Skin epidermis (tissue), 12 donors: ENCODE measurements around the gene ATG9A.

Experiments
- H3K27ac ChIP-seq, 21 experiments: fragments of 200-600 bp; sonication (generic) in 11 of 21; one replicate each; pipeline ENCODE4 v1.5.0; 2020; ENCODE audit warnings: mild to moderate bottlenecking in 3 of 21, inconsistent platforms in 2 of 21, moderate library complexity in 2 of 21
- H3K4me3 ChIP-seq, 7 experiments: fragments of 200-600 bp; sonication (generic) in 2 of 7; one replicate each; pipeline ENCODE4 v1.5.0; 2020; ENCODE audit warnings: inconsistent platforms in 2 of 7, mild to moderate bottlenecking in 2 of 7, moderate library complexity in 1 of 7

The ATG9A gene

DNA sequence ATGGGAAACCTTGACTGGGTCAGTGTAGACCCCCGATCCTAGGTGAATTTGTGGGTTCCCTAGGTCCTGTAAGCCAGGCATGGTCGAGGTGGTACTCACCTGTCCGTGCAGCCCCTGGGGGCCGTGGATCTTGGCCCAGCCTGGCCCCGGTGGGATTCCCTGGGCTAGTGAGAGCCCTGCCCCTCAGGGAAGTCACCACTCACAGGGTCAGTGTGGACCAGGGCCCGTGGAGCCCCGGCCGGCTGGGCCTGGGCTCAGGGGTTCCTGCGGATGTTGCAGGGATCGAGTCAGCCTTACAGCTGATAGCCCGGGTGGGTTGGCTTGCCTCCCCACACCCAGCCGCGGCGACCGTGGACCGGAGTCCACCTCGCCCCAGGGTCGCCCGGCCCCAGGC lies 528 bp downstream of the ATG9A start:
- peak overlapping the region; percentile 60 to 87 (median 75) for H3K4me3 ChIP-seq
- peak overlapping the region; percentile 73 to 96 (median 95) for H3K27ac ChIP-seq

DNA sequence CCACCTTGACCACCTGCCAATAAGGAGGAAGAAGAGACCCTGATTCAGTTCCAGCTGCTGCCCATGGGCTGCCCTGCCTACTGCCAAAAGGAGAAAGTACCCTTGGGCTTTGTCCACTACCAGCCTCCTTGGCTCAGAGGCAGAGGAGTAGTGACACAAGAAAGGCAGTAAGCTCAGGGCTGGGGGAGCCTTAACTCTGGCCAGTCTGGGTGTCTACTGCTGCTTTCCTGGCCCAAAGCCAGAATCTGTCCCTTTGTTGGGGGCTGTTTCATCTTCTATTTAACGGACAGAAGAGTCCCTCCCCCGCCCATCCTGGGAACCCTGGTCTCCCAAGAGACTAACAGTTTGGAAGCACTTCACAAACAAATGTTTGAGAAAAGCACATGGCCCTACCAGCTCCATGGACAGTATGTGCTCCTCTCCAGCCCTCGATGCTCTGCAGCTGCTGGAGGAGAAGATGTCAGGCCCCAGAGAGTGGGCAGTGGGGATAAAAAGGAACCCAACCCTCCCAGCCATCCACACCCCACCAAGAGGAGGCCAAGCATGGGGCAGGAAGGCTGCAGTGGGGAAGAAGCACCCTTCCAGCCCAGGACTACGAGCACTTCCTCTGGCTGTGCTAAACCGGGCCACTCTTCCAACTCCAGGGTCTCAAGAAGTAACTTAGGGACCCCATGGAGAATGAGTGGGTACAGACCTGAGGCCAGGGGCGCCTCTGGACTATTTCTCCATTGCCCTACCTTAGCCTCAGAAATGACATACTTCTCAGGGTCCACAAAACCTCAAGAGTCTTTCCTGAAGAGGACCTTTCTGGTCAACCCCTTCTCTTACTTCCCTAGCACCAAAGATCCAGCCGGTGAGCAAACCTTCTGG lies 1.2 kb downstream of the ATG9A start:
- H3K4me3 ChIP-seq = peak overlapping the region; percentile 60 to 87 (median 75)
- peak overlapping the region in 19 of 21 experiments; percentile 86 to 96 (median 95) for H3K27ac ChIP-seq

DNA sequence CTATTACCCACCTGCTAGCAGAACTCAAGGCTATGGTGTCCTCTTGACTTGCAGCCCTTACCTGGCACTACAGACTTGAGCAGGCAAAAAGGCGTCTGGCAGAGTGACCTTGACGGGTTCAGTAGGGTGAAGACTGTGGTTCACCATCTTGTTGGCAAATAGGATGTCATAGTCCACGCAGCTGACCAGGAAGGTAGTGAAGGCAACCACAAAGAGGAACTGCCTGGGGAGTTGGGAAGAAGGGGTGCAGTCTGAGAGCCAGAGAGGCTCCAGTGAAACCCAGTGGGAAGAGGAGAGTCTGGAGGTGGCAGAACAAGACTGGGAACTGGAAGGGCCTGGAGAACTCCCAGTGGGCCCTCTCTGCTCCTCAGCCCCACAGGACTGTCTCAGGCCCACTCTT lies 4.1 kb downstream of the ATG9A start:
- Histone ChIP-seq H3K4me3 (no peak overlapping the region), H3K27ac (no peak overlapping the region)

DNA sequence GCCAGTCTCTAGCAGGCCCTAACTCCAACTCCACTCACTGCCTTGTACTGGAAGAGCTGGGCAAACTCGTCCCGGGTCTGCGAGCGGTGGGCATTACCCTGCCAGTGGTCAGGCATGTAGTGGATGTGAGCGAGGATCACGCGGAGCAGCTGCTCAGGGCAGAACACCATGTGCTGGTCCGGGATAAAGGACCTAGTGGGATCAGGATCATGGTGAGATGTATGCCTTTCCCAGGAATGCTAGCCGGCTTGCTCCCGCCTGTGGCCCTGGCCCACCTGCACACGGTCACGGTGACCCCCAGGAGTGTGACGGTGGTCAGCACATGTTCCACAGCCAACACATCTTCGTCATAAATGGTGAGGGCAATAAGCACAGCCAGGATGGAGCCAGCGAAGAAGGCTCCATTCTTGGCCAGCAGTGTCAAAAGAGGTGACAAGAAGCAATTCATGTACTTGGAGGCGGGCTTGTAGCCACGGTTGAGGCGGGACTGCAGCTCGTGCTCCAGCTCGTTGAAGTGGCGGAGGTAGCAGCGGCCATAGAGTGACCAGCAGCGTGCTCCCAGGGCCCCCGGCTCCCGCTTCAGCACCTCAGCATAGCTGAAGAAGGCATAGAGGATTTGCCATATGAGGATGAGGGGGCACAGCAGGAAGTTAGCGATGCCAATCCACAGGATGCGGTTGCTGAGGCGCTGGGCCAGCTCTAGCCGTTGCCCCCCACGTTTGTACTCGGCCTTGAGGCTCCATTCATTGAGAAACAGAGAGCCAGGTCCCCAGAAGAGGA lies 5.4 kb downstream of the ATG9A start:
- Histone ChIP-seq H3K4me3 (no peak overlapping the region), H3K27ac (no peak overlapping the region)

DNA sequence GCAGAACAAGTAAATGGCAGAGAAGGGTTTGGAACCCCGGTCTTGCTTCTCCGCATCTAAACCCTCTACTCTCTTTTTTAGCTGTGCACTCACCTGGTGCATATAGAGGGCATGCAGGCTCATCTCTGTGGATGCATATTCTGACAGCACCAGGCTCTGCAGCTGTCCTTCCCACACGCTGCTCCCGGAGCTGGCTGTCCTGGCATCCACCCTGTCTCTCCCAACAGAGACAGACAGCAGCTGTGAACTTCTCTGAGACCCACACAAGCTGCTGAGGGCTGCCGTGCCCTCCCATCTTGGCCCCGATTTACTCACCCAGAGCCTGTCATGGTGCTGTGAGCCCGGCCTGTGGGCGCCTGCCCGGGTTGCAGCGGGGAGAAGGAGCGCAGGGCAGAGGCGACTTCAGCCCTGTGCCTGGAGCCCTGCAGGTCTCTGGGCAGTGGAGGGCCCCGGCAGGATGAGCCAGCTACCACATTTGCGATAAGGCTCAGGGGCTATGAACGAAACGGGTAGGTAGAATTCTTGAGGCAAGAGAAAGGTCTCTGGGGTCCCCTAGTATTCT lies 7.4 kb downstream of the ATG9A start:
- Histone ChIP-seq H3K4me3 (no peak overlapping the region), H3K27ac (peak overlapping the region in 1 of 21 experiments; percentile 4)

DNA sequence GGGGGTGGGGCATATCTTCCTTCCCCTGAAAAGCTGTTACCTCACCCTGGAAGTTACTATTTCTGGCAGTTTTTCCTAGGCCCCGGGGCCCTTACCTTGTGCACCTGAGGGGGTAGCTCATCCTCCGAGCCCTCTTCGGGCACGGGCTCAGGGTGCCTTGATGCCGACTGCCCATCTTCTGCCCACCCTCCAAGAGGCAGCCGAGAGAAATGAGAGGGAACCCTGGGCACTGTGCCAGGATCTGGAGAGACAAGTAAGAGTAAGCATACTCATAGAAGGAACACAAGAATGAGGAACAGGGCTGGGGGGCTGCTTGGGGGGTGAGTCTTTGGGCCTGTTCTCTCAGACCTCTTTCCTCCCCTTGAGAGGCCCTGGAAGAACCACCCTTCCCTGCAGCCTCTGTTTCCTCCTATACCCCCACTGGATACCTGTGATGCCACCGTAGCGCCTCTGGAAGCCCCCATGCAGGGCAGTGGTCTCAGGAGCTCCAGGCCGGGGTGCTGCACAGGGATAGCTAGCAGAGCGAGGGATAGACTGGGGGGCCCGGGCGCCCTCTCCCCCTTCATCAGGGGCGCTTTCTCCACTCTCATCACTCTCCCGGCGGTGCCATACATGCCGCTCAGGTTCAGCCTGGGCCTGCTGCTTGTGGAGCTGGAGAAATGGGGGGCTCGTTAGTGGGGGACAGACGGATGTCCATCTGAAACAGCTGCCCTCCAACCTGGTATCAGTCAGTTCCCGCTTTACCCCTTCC lies 8.6 kb downstream of the ATG9A start:
- Histone ChIP-seq H3K4me3 (no peak overlapping the region), H3K27ac (no peak overlapping the region)

DNA sequence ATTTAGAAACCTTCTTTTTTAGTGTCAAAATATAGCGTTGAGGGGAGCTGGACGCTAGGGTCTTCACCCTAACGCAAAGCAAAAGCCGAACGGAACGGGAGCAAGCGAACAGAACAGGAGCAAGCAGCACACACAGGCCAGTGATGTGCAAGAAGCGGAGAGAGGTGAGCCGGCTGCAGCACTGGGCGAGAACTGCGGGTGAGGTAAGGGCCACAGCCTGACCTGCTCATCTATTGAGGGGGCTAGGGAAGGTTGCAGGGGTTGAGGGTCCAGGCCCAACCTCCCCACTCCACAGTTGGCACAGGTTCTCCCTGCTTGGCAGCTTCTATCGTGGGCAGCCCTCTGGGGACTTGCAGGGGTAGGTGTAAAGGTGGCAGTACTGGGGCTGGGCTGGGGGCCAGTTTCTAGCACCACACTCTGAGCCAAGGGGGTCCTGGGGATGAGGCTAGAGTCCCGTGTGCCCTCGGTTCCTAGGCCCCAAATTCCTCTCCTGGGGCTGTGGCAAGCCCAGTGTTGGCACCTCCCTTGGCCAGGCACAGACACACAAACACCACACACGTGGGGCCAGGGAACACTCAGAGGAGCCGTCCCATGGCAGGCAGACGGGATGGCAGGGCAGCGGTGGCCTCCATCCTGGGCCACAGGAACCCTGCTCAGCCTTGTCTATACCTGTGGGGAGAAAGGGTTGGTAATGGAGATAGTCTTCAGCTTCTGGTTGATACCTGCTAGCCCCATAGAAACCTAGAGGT lies 9.5 kb downstream of the ATG9A start:
- Histone ChIP-seq H3K4me3 (peak overlapping the region in 1 of 7 experiments; percentile 62), H3K27ac (peak overlapping the region in 6 of 21 experiments; percentile 64 to 89 (median 88))

DNA sequence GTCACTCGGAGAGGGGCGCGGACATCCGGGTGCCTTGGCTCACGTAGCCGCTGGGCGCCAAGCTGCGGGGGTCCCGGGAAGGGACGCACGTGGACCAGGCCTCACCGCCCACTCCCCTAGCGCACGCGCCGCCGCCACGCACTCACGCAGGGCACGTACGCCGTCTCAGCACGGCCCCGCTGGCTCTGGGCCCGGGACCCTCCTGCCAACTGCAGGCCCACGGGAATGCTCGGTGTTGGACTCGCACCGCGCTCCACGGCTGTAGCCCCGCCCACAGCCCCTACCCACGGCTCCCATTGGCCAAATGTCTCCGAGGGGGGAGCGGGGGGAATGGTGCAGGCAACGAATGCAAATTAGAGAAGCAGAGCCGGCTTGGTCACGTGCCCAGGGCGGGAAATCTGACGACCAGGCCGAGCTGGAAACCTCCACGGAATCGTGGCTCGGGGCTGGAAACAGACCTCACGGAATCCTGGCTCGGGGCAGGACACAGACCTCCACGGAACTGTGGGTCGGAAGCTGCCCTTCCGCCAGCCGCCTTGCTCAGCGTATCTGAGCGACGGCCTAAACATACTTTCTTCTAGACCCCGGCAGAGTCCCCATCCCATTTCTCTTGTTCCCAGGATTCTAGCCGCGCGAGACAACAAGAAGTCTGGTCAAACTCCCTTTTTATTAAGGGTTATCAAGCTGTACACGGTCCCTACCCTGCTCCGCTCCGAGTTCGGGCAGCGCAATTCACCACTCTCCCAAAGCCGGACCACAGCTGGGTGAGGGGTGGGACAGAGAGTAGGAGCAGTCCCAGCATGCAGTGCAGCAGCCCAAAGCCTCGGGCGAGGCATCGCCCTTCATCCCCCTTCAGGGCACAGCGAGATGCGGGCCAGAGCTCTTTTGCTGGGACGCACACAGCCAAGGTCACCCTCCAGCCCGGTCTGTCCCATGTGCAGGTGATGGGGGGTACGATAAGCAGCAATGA lies 10.4 kb downstream of the ATG9A start, which contains the start of gene ABCB6:
Gene ABCB6 (minus strand): TSS at position 227 of the 970 bp plus-strand sequence. CDS start 285 bp downstream, outside the sequence.
- peak within 1 kb of the TSS; percentile 35 to 62 (median 44) for H3K4me3 ChIP-seq
- peak within 1 kb of the TSS; percentile 56 to 92 (median 82) for H3K27ac ChIP-seq

DNA sequence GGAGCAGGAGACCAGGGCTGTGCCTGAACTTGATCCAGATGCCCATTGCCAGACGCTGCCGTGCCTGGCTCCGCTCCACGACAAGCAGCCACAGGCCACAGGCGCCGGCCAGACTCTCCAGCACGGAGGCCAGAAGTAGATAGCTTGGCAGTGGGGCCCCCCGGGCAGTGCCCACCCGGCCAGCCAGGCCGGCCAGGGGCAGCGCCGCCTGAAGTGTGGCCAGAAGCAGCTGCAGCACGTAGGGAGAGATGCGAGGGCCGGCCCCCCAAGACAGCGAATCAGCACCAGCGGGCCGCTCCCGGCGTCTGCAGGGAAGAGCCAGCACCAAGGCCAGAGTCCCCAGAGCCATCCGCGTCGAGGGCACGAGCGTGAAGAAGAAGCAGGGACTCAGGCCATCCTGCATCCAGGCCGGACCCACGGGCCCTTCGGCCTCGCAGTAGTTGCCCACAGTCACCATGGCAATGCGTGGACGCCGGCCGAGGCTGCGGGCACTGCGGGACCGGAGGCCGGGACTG lies 11.2 kb downstream of the ATG9A start:
- H3K4me3 ChIP-seq = peak overlapping the region; percentile 35 to 62 (median 44)

DNA sequence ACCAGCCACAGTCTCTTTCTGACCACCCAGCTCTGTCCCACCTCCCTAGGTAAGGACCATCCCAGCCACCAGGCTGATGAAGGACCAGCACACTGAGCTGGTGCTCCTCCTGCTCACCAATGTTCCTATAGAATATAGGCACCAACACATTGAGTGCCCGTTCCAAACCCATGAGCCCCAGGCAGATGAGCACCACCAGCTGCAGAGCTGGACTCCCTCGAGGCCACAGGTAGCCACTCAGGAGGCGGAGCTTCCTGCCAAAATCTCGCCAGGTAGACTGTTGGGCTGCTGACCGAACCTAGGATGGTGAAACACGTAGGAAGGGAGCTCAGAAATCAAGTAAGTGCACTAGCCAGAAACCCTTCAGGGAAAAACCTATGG lies 12.9 kb downstream of the ATG9A start:
- Histone ChIP-seq H3K4me3 (no peak overlapping the region), H3K27ac (peak overlapping the region in 2 of 21 experiments; percentile 9 to 89)

More for the DNA sequence above, 11.2 kb downstream of the ATG9A start:
- H3K27ac ChIP-seq = peak overlapping the region; percentile 56 to 92 (median 82)

DNA sequence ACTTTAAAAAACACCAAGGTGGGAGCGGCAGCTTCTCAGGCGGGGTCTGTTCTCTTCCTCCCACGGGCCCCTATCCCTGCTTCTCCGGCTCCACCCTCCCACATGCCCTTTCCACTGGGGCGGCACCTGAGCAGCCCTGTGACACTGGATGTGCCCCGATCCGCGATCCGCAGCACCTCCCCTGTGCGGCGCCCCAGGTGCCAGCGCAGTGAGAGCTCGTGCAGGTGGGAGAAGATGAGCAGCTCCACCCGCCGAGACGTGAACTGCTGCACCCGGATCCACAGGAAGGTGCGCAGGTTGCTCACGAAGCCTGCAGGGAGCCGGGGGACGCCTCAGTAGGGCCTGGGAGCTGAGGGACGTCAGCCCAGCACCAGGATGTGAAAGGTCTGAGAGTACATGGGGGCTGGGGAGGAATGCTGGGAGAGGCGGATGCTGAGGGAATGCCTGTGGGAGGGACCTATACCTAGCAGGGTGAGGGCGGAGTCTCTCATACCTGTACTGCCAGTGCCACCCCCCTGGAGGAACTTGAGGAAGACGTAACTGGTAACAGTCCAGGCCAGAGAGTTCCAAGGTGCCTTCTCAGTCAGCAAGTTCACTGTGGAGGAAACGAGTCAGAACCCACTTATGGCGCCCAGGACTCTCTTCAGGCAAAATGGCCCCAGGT lies 13.4 kb downstream of the ATG9A start:
- Histone ChIP-seq H3K27ac (peak overlapping the region in 2 of 21 experiments; percentile 9 to 89), H3K4me3 (no peak overlapping the region)

DNA sequence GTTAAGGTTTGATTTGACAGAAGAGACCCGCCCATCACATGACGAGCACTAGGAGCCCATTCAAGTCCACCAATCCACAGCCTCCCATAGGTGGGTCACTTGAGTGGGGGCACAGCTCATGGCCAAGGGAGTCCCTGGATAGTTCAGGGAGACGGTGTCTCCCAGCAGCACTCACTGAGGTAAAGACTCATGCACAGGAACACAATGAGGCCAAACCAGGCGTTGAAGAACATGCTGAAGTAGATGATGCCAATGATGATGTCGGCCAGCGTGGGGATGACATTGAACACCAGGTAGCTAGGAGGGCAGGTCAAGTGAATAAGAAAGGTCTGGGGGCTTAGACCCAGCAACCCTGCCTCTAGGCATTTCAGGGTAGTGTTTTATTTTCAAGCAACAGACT lies 14.7 kb downstream of the ATG9A start:
- H3K27ac ChIP-seq = no peak overlapping the region
- no peak overlapping the region for H3K4me3 ChIP-seq

DNA sequence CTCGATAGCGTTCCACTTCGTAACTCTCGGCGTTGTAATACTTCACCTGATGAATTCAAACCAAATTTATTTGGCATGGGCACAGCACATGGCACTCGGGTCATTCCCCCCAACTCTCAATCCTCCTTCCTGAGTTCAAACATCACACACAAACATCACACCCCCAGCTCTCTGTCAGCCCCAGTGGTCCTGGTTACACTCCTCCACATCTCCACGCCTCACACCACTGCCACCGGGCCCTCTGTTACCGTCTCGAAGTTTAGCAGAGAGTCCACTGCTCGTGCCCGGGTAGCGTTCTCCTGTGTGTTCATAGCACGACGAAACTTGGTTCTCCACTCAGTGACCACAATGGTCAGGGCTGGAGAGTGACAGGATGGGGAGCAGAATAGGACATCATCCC lies 15.3 kb downstream of the ATG9A start:
- H3K27ac ChIP-seq = no peak overlapping the region
- no peak overlapping the region for H3K4me3 ChIP-seq

DNA sequence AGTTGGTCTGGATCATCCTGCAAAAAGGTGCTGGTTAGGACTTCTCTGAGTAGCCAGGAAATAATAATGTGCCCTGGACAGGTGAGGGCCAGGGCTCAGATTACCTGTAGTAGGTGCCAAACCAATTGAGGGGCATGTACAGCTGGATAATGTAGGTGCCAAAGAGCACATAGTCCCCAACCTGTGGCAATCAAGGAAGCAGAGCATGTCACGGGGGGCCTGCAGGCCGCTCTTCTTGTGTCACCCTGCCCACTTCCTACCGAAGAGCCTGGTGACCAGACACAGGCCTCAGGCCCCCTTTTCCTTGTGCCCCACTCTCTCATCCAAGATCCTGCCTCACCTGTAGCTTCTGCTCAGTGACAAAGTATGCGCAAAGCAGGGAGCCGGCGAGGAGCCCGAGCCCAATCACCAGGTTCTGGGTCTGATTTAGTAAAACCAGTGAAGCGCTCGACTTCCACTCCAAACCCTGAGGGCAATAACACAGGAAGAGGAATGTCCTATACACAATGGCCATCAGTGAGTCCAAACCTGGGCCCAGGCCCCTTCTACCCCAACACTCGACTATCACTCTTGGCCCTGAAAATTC lies 15.9 kb downstream of the ATG9A start:
- no peak overlapping the region for H3K27ac ChIP-seq
- H3K4me3 ChIP-seq = no peak overlapping the region

DNA sequence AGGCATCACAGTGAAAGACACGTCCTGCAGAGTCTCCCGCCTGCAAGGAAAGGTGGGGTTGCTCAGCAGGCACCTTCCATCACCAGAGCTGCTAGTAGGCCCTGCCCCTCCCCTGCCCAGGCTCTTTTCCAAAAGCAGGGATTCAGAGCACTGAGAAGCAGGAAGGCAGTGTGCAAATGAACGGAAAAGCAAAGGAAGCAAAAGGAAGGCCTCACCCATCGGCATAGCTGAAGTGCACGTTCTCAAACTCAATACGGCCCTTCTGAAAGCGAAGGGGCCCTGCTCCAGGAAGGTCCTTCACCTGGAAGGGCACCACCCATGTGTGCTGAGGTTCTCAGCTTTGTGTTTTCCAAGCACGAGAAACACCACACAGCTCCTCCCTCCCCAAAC lies 16.4 kb downstream of the ATG9A start:
- H3K4me3 ChIP-seq = no peak overlapping the region
- H3K27ac ChIP-seq = no peak overlapping the region

DNA sequence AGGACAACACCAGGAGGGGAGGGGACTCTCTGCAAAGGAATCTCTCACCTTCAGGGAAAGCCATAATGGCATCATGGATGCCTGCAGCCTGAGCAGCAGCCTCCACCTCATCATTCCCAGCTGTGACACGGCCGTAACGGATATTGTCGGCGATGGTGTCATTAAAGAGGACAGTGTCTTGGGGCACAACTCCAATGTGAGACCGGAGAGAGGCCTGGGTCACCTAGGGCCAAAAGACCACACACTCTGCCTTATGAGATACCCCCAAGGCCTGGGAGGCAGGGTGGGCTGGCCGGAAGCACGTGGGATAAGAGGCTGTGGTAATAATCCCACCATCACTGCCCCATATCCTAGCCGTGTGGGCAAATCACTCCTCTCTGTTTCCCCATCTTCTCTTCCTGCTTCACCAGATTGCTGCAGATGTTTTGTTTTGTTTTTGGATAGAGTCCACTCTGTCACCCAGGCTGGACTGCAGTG lies 18.5 kb downstream of the ATG9A start:
- Histone ChIP-seq H3K4me3 (no peak overlapping the region), H3K27ac (peak overlapping the region in 3 of 21 experiments; percentile 24 to 60 (median 48))
